HL-60/S4 treated with phorbol 12-myristate 13-acetate at 8.2 ng/mL for 4 days and 3 days (cell line): Measurements from ENCODE around the gene DUSP5.

ENCODE experiments used
- in situ Hi-C: fragments of 300-500 bp; cut with MboI; formaldehyde crosslinking; loops from 2 replicates; pipeline ENCODE4 v1.15.0; 2022; ENCODE audit warnings: low sequenced_read_pairs

DUSP5 gene

GRCh38 chr10:110498982-110499795 lies 1.5 kb downstream of the DUSP5 start:
- in situ Hi-C loops = no loop called here

- in situ Hi-C loops = no loop called here
These were observed 2.2 kb downstream of the DUSP5 start for GRCh38 chr10:110499796-110500514.

- in situ Hi-C loops = no loop called here
These were observed 2.8 kb downstream of the DUSP5 start for GRCh38 chr10:110500515-110500905.

- in situ Hi-C loops = no loop called here
These were observed 3.6 kb downstream of the DUSP5 start for GRCh38 chr10:110501142-110501937.

GRCh38 chr10:110502072-110502845 lies 4.6 kb downstream of the DUSP5 start:
- in situ Hi-C loops = no loop called here

GRCh38 chr10:110502851-110503301 lies 5.2 kb downstream of the DUSP5 start:
- in situ Hi-C loops = no loop called here

GRCh38 chr10:110503528-110504110 lies 5.9 kb downstream of the DUSP5 start:
- in situ Hi-C loops = no loop called here

- in situ Hi-C loops = no loop called here
These were observed 6.5 kb downstream of the DUSP5 start for GRCh38 chr10:110504111-110504735.

GRCh38 chr10:110505130-110505770 lies 7.5 kb downstream of the DUSP5 start:
- in situ Hi-C loops = no loop called here

- in situ Hi-C loops = no loop called here
These were observed 8.7 kb downstream of the DUSP5 start for GRCh38 chr10:110506448-110506847.

GRCh38 chr10:110507346-110507745 lies 9.6 kb downstream of the DUSP5 start:
- in situ Hi-C loops = no loop called here

- in situ Hi-C loops = no loop called here
These were observed 10.6 kb downstream of the DUSP5 start for GRCh38 chr10:110508159-110508788.

- in situ Hi-C loops = no loop called here
These were observed 11.3 kb downstream of the DUSP5 start for GRCh38 chr10:110508806-110509544.

- in situ Hi-C loops = no loop called here
These were observed 11.9 kb downstream of the DUSP5 start for GRCh38 chr10:110509560-110509959.

- in situ Hi-C loops = no loop called here
These were observed 12.4 kb downstream of the DUSP5 start for GRCh38 chr10:110510086-110510485.

GRCh38 chr10:110510730-110511129 lies 13.0 kb downstream of the DUSP5 start:
- in situ Hi-C loops = no loop called here

- in situ Hi-C loops = no loop called here
These were observed 14.2 kb downstream of the DUSP5 start for GRCh38 chr10:110511734-110512449.
